ENCODE data around the gene MYD88. TPM values are rescaled to one million over a fixed set of nuclear protein-coding genes. Genes with fewer than 3 reads are reported as not detected.

MYD88 gene
- total RNA-seq, 4 donors from 2014 or later = 32.6 to 109 (median 45.8) TPM

- TF ChIP-seq CTCF (IDR thresholded peaks at IDR 0.05; ENCODE audit: low read depth) = no peak
These were observed 15.7 kb upstream of the MYD88 start for GRCh38 chr3:38122712-38123290.

GRCh38 chr3:38124324-38125122 lies 13.9 kb upstream of the MYD88 start:
- TF ChIP-seq CTCF (IDR thresholded peaks at IDR 0.05; ENCODE audit: low read depth) = no peak

- TF ChIP-seq CTCF (IDR thresholded peaks at IDR 0.05; ENCODE audit: low read depth) = no peak
These were observed 12.9 kb upstream of the MYD88 start for GRCh38 chr3:38125305-38126120.

- TF ChIP-seq CTCF (IDR thresholded peaks at IDR 0.05; ENCODE audit: low read depth) = no peak
These were observed 12.2 kb upstream of the MYD88 start for GRCh38 chr3:38126121-38126892.

- no peak for TF ChIP-seq CTCF (IDR thresholded peaks at IDR 0.05; ENCODE audit: low read depth)
These were observed 10.7 kb upstream of the MYD88 start for GRCh38 chr3:38127611-38128302.

GRCh38 chr3:38128303-38128655 lies 10.2 kb upstream of the MYD88 start:
- no peak for TF ChIP-seq CTCF (IDR thresholded peaks at IDR 0.05; ENCODE audit: low read depth)
